OCI-LY7 (cell line): Measurements from ENCODE around the gene VMAC. TPM values are rescaled to one million over a fixed set of nuclear protein-coding genes. Genes with fewer than 3 reads are reported as not detected.

ENCODE experiments used
- BruUV-seq: library from RNA; stranded (reverse); fragments of 400-500 nt; replicated peaks from 2 replicates; lab custom pipeline; 2021; lab: Mats Ljungman, UMichigan
- CTCF ChIA-PET: fragments of 300-600 bp; sonication (Branson Sonifier 250); formaldehyde crosslinking; loops from one replicate; lab custom pipeline; 2022; ENCODE audit warnings: antibody characterized with exemption; ENCODE audit not compliant: unreplicated experiment; lab: Charles Lee
- POLR2A ChIA-PET: fragments of 300-600 bp; sonication (Branson Sonifier 250); formaldehyde crosslinking; loops from one replicate; lab custom pipeline; 2022; ENCODE audit warnings: antibody characterized with exemption; lab: Charles Lee
- DNase-seq: peaks from one replicate; pipeline ENCODE4 v3.0.0-alpha.2; 2015; ENCODE audit warnings: low spot score
- H2AFZ ChIP-seq: fragments of 200-600 bp; sonication (generic), shearing (Covaris generic); 2 replicates; pipeline ENCODE4 v1.6.1; 2014; ENCODE audit warnings: mild to moderate bottlenecking, antibody characterized with exemption, low read length, moderate library complexity
- H3K27ac ChIP-seq: fragments of 200-600 bp; sonication (generic); 2 replicates; pipeline ENCODE4 v1.5.1; 2014; ENCODE audit warnings: mixed run types, low read depth, mild to moderate bottlenecking, moderate library complexity, low read length, inconsistent platforms; ENCODE audit not compliant: poor library complexity, severe bottlenecking
- H3K36me3 ChIP-seq: fragments of 200-600 bp; sonication (generic); 2 replicates; pipeline ENCODE4 v1.6.1; 2014; ENCODE audit warnings: mild to moderate bottlenecking, antibody characterized with exemption, low read length, moderate library complexity, mixed read lengths; ENCODE audit not compliant: insufficient read depth
- H3K4me1 ChIP-seq: fragments of 200-600 bp; sonication (generic); 2 replicates; pipeline ENCODE4 v1.5.1; 2014; ENCODE audit warnings: mild to moderate bottlenecking, low read length; ENCODE audit not compliant: insufficient read depth, poor library complexity, severe bottlenecking
- H3K4me2 ChIP-seq: fragments of 200-600 bp; sonication (generic); 2 replicates; pipeline ENCODE4 v1.6.1; 2014; ENCODE audit warnings: mild to moderate bottlenecking, low read length
- H3K4me3 ChIP-seq: fragments of 200-600 bp; sonication (generic); 2 replicates; pipeline ENCODE4 v1.5.1; 2014; ENCODE audit warnings: mild to moderate bottlenecking, low read depth, low read length; ENCODE audit not compliant: poor library complexity, severe bottlenecking
- H3K79me2 ChIP-seq: fragments of 200-600 bp; sonication (generic); 2 replicates; pipeline ENCODE4 v1.6.1; 2016; ENCODE audit warnings: low read depth, mild to moderate bottlenecking, low read length, moderate library complexity, mixed read lengths; ENCODE audit not compliant: insufficient read depth
- H3K9me2 ChIP-seq: fragments of 200-600 bp; sonication (generic); 2 replicates; pipeline ENCODE4 v1.6.1; 2016; ENCODE audit warnings: mild to moderate bottlenecking, low read length, mixed read lengths; ENCODE audit not compliant: insufficient read depth
- H3K9me3 ChIP-seq: fragments of 200-600 bp; sonication (generic); 2 replicates; pipeline ENCODE4 v1.6.1; 2014; ENCODE audit warnings: mild to moderate bottlenecking, mixed run types, low read length, mixed read lengths
- H4K20me1 ChIP-seq: fragments of 200-600 bp; sonication (generic); 2 replicates; pipeline ENCODE4 v1.6.1; 2014; ENCODE audit warnings: mild to moderate bottlenecking, antibody characterized with exemption, low read length, moderate library complexity, mixed read lengths; ENCODE audit not compliant: insufficient read depth
- EZH2phosphoT487 ChIP-seq: fragments of 200-600 bp; sonication (generic); IDR thresholded peaks from 2 replicates; pipeline ENCODE4 v1.6.1; 2018; ENCODE audit warnings: low read depth, borderline replicate concordance, mild to moderate bottlenecking, mixed run types, antibody characterized with exemption, low read length, moderate library complexity, mixed read lengths
- intact Hi-C: fragments of 100-400 bp; cut with micrococcal nuclease; formaldehyde crosslinking; loops from one replicate; pipeline ENCODE4 v1.10.0; 2022; ENCODE audit not compliant: unreplicated experiment
- total RNA-seq, 2 experiments: library from RNA; depleted of rRNA in 1 of 2; stranded (reverse); fragments of >200 nt in 1 of 2; shearing (Covaris generic) in 1 of 2; gene quantifications; 2 replicates each; pipeline ENCODE4 v1.2.3, GENCODE V29; 2014 to 2022
- TF ChIP-seq, protein P1 (sequence below): fragments of 200-600 bp; sonication (generic); conservative IDR thresholded peaks from 2 replicates; pipeline ENCODE4 v1.5.1; 2014; ENCODE audit warnings: mild to moderate bottlenecking, antibody characterized with exemption, low read length, moderate library complexity, mixed read lengths

Gene VMAC
- total RNA-seq, 2 experiments from 2014 or later, result 6.0 to 6.8 TPM

DNA sequence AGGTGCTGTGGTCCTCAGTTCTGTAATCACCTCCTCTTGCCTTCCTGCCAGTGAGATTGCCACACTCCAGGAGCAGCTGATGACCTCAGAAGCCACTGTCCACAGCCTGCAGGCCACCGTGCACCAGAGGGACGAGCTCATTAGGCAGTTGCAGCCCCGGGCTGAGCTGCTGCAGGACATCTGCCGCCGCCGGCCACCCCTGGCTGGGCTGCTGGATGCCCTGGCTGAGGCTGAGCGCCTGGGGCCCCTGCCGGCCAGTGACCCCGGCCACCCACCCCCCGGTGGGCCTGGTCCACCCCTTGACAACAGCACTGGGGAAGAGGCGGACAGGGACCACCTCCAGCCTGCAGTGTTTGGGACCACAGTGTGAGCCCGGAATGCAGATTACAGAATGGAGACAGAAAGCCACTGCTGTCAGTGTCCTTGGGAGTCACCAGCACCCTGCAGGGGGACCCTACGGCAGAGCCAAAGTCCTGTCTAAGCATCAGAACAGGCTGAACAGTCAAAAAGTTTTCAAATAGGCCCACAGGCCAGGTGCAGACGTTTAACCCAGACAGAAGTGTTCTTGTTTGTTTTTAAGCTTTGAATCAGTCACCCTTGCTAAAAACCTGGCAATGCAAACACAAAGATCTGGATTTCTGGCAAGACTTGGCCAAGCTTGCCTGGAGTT, 4.2 kb downstream of the VMAC start:
- H3K4me2 ChIP-seq, result no peak overlapping the region
- H3K4me3 ChIP-seq, result no peak overlapping the region
- BruUV-seq, result no TSS peak
- no peaks in the 10 kb centered on the region for H3K9me2 ChIP-seq
- H3K36me3 ChIP-seq, result peaks cover 14% of the 10 kb centered on the region; the same call in 1 of the 2 replicates
- DNase-seq, result no peak
- ChIA-PET POLR2A (no interaction called here), CTCF (no interaction called here)
- peaks cover 4% of the 10 kb centered on the region for H3K4me1 ChIP-seq
- TF ChIP-seq, protein P1, sequence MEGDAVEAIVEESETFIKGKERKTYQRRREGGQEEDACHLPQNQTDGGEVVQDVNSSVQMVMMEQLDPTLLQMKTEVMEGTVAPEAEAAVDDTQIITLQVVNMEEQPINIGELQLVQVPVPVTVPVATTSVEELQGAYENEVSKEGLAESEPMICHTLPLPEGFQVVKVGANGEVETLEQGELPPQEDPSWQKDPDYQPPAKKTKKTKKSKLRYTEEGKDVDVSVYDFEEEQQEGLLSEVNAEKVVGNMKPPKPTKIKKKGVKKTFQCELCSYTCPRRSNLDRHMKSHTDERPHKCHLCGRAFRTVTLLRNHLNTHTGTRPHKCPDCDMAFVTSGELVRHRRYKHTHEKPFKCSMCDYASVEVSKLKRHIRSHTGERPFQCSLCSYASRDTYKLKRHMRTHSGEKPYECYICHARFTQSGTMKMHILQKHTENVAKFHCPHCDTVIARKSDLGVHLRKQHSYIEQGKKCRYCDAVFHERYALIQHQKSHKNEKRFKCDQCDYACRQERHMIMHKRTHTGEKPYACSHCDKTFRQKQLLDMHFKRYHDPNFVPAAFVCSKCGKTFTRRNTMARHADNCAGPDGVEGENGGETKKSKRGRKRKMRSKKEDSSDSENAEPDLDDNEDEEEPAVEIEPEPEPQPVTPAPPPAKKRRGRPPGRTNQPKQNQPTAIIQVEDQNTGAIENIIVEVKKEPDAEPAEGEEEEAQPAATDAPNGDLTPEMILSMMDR, result no peak
- TF ChIP-seq EZH2phosphoT487, result no peak
- H2AFZ ChIP-seq, result no peak overlapping the region
- intact Hi-C loops, result loop anchor here (10.0 kb wide), 1 partner anchor 116 kb away; no protein-coding TSS in a partner anchor
- H3K27ac ChIP-seq, result no peak overlapping the region
- H3K9me3 ChIP-seq, result no peaks in the 10 kb centered on the region
- no peaks in the 10 kb centered on the region for H3K79me2 ChIP-seq
- no peaks in the 10 kb centered on the region for H4K20me1 ChIP-seq

DNA sequence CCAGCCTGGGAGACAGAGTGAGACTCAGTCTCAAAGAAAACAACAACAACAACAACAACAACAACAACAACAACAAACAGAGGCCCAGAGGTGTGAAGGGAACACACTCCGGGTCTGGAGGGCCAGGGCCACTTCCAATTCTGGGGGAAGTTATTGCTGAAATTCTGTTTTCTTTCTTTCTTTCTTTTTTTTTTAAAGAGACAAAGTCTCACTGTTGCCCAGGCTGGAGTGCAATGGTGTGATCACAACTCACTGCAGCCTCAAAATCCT, 5.9 kb downstream of the VMAC start:
- no peaks in the 10 kb centered on the region for H3K9me3 ChIP-seq
- no peak overlapping the region for H3K27ac ChIP-seq
- H3K79me2 ChIP-seq, result no peaks in the 10 kb centered on the region
- no TSS peak for BruUV-seq
- DNase-seq, result no peak
- H3K4me3 ChIP-seq, result no peak overlapping the region
- H3K4me2 ChIP-seq, result no peak overlapping the region
- POLR2A ChIA-PET, result no interaction called here
- no peak overlapping the region for H2AFZ ChIP-seq
- H4K20me1 ChIP-seq, result no peaks in the 10 kb centered on the region
- intact Hi-C loops, result no loop called here
- H3K36me3 ChIP-seq, result peaks cover 21% of the 10 kb centered on the region; the same call in 1 of the 2 replicates
- TF ChIP-seq, protein P1, result no peak
- TF ChIP-seq EZH2phosphoT487, result no peak
- CTCF ChIA-PET, result no interaction called here
- no peaks in the 10 kb centered on the region for H3K4me1 ChIP-seq
- no peaks in the 10 kb centered on the region for H3K9me2 ChIP-seq

DNA sequence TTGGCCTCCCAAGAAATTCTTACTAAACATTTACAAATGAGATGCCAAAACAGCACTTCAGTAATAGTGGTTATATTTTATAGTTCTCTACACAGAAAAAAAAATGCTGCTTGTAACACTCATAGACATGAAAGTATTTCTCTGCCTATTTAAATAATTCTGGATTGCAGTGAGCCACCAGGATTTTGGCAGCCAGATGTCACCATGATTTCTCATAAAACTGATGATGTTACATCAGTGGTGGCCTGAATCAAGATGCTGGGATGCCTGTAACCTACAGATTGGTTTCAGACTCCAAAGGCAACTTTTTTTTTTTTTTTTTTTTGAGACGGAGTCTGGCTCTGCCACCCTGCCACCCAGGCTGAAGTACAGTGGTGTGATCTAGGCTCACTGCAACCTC, 6.7 kb downstream of the VMAC start:
- H3K79me2 ChIP-seq, result no peaks in the 10 kb centered on the region
- no TSS peak for BruUV-seq
- intact Hi-C loops, result no loop called here
- peaks cover 29% of the 10 kb centered on the region for H3K36me3 ChIP-seq
- H3K9me2 ChIP-seq, result no peaks in the 10 kb centered on the region
- H3K4me1 ChIP-seq, result no peaks in the 10 kb centered on the region
- TF ChIP-seq EZH2phosphoT487, result no peak
- TF ChIP-seq, protein P1, result no peak
- H3K27ac ChIP-seq, result no peak overlapping the region
- POLR2A ChIA-PET, result no interaction called here
- no peak overlapping the region for H2AFZ ChIP-seq
- H3K4me2 ChIP-seq, result no peak overlapping the region
- CTCF ChIA-PET, result no interaction called here
- no peaks in the 10 kb centered on the region for H3K9me3 ChIP-seq
- H4K20me1 ChIP-seq, result no peaks in the 10 kb centered on the region
- H3K4me3 ChIP-seq, result no peak overlapping the region
- DNase-seq, result no peak
